Gastrocnemius medialis (tissue), 4 donors: Measurements from ENCODE around the gene NTNG2.

Experiments used
- CTCF ChIP-seq, 5 experiments: fragments of 450-650 bp in 3 of 5; fragments of 200-600 bp in 2 of 5; sonication (generic) in 2 of 5; IDR thresholded peaks in 4 of 5; conservative IDR thresholded peaks in 1 of 5; 1 replicate in 4 of 5; 2 replicates in 1 of 5; pipeline ENCODE4 v1.5.1; 2016 to 2019; ENCODE audit warnings: antibody characterized with exemption in 5 of 5, mild to moderate bottlenecking in 3 of 5, moderate library complexity in 3 of 5
- POLR2A ChIP-seq, 2 donors: fragments of 450-650 bp; IDR thresholded peaks; one replicate each; pipeline ENCODE4 v1.6.1; 2017; ENCODE audit warnings: antibody characterized with exemption in 2 of 2, mild to moderate bottlenecking in 2 of 2, moderate library complexity in 2 of 2

- TF ChIP-seq CTCF (IDR thresholded peaks at IDR 0.05 in 4 of 5, conservative IDR thresholded peaks at IDR 0.05 in 1 of 5), result no peak
- TF ChIP-seq POLR2A (IDR thresholded peaks at IDR 0.05), result no peak
Observed at GRCh38 chr9:132260846-132261245, 99.0 kb downstream of the NTNG2 start.
